Activated naive CD4-positive, alpha-beta T cell treated with anti-CD3 and anti-CD28 coated beads, Interleukin-2, amount 50 U/mL, for 72 hours (primary cell): Measurements from ENCODE around the gene EYS. TPM values are rescaled to one million over a fixed set of nuclear protein-coding genes. Genes with fewer than 3 reads are reported as not detected.

ENCODE experiments used
- ATAC-seq, 2 donors: fragments of 150-1000 bp; cut with Tn5 transposase; 2 replicates each; pipeline ENCODE4 v1.10.0; 2021; ENCODE audit warnings: mild to moderate bottlenecking in 2 of 2, moderate library complexity in 2 of 2
- DNase-seq, 2 donors: peaks; one replicate each; pipeline ENCODE4 v3.0.0; 2021 to 2022; ENCODE audit warnings: low spot score in 2 of 2
- H3K27ac Mint-ChIP-seq, 2 donors: one replicate each; pipeline ENCODE4 v1.8.0; 2022; ENCODE audit warnings: mild to moderate bottlenecking in 2 of 2, mixed read lengths in 2 of 2
- H3K36me3 Mint-ChIP-seq, 2 donors: one replicate each; pipeline ENCODE4 v1.8.0; 2022; ENCODE audit warnings: mixed read lengths in 2 of 2
- H3K9me3 Mint-ChIP-seq, 2 donors: one replicate each; pipeline ENCODE4 v1.8.0; 2022; ENCODE audit warnings: mixed read lengths in 2 of 2
- total RNA-seq, 2 donors: library from RNA; stranded (reverse); gene quantifications; one replicate each; pipeline ENCODE4 v1.2.3, GENCODE V29; 2022

Gene EYS
- total RNA-seq, 2 donors from 2014 or later, result not detected

DNA sequence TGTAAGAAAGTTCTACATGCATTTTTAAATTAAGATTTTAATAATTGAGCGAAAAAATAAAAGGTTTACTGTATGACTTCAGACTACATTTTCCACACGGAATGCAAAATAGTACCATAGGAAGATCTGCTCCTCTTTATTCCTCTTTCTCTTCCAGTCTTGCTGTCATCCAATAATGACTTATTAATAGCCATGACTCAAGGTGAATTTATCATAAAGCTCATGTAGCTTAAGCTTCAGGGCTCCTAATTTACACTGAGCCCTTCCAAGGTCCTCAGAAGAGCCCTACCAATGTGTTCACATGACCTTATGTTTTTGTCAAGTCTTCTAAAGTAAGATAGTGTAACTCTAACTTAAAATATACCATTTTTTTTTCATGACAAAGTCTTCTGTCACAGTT, 1561.4 kb downstream of the EYS start:
- ATAC-seq (no peak), DNase-seq (no peak)
- no peaks in the 10 kb centered on the region for H3K36me3 Mint-ChIP-seq
- H3K9me3 Mint-ChIP-seq, result peaks cover 6 to 12% of the 10 kb centered on the region in 2 donors
- no peak overlapping the region for H3K27ac Mint-ChIP-seq

DNA sequence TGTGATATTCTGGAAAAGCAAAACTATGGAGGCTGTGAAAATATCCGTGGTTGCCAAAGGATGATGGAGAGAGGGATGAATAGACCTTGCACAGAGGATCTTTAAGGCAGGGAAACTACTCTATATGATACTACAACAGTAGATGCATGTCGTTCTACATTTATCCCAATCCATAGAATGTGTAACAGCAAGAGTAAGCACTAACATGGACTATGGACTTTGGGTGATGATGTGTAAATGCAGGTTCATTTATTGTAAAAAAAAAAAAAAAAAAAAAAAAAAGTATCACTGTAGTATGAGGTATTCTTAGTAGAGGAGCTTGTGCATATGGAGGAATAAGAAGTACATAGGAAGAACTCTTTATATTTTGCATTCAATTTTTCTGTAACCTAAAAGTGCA, 1563.9 kb downstream of the EYS start:
- ATAC-seq, result no peak
- H3K27ac Mint-ChIP-seq, result no peak overlapping the region
- DNase-seq, result no peak
- H3K36me3 Mint-ChIP-seq, result no peaks in the 10 kb centered on the region
- H3K9me3 Mint-ChIP-seq, result peaks cover 7 to 10% of the 10 kb centered on the region in 2 donors

DNA sequence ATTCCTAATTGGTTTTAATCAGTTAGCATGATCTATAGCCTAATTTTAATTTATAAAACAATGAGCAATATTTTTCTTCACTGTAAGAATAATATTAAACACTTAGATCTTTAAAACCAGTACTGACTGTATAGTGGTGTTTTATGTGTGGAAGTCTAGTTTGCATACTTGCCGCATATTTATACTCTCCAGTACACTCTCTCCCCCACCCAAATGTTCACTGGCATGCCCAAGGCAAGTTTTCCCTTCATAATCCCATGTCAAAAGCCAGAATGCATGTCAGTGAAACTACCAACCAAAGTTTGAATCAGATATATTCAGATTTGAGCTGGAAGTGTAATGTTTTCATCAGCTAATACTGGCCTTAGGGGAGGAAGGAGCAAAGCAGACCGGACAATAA, 1565.3 kb downstream of the EYS start:
- ATAC-seq (no peak), DNase-seq (no peak)
- Mint-ChIP-seq H3K9me3 (peaks cover 15 to 16% of the 10 kb centered on the region in 2 donors), H3K36me3 (no peaks in the 10 kb centered on the region), H3K27ac (no peak overlapping the region)

DNA sequence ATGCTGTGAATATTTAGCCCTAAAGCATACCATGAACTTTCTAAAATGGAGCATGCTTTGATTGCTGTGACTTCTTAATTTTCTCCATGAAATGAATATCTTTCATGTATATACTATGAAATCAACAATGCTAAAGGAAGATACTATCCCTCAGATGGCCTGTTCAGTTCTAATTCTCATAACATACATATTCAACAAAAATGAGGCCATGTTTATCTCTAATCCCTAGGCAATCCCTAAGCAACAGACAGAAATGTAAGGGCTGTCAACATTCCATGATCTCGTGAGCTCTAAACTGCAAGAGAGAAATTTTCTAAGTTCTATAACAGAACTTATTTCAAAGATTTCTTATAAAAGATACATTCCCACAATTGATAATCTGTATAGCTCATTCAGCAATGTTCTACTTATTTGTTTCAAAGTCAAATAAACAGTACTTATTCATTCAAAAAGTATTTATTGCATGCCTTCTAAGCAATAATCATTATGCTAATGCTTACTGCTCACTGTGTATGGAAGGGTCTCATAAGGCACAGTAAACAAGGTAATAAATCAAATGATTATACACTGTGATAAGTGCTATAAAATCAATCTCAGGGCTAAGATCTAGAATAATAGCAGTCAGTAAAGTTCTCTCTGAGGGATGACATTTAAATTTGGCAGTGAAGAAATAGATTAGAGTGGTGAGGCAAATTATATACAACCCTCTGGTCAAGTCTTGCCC, 1578.6 kb downstream of the EYS start:
- no peak overlapping the region for H3K27ac Mint-ChIP-seq
- no peak for ATAC-seq
- H3K36me3 Mint-ChIP-seq, result no peaks in the 10 kb centered on the region
- H3K9me3 Mint-ChIP-seq, result peaks cover 16 to 18% of the 10 kb centered on the region in 2 donors
- no peak for DNase-seq

DNA sequence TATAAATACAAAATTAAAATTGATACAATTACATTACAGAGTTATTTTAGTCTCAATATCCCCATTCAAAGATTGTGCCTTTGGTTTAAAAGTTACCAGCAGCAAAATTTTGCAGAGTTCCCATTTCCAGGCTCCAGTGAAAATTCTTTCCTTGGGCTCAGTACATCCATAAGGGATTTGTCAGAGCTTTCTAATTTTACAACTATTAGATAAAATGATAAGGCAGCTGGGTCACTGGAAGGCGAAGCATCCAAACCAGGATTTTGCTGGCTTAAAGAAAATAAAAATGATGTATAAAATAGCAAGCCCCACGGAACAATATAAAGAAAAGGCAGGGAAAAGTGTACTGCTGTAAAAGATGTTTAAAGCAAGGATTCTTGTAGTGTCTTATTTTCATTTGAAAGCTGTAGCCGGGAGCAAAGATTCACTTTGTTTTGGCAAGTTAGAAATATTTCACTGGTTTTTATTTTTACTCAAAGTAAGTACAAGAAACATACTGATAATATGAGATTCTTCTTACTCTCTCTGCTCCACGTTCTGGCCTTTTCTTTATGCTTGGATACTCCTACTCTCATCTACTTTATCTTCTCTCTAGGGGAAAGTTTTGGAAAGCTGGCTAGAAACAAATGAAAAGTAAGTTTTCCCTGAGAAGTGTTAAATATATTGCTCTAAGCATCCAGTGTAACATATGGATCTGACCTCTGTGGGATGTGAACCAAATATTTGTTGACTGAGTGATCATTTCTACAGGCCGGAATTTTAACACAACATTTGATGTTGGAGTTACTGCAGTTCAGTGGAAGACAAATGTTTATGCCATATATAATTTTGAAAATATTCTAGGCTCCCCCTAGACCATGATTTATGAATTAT, 1583.0 kb downstream of the EYS start:
- H3K9me3 Mint-ChIP-seq, result peaks cover 13 to 16% of the 10 kb centered on the region in 2 donors
- ATAC-seq (no peak), DNase-seq (no peak)
- H3K27ac Mint-ChIP-seq, result no peak overlapping the region
- H3K36me3 Mint-ChIP-seq, result no peaks in the 10 kb centered on the region

DNA sequence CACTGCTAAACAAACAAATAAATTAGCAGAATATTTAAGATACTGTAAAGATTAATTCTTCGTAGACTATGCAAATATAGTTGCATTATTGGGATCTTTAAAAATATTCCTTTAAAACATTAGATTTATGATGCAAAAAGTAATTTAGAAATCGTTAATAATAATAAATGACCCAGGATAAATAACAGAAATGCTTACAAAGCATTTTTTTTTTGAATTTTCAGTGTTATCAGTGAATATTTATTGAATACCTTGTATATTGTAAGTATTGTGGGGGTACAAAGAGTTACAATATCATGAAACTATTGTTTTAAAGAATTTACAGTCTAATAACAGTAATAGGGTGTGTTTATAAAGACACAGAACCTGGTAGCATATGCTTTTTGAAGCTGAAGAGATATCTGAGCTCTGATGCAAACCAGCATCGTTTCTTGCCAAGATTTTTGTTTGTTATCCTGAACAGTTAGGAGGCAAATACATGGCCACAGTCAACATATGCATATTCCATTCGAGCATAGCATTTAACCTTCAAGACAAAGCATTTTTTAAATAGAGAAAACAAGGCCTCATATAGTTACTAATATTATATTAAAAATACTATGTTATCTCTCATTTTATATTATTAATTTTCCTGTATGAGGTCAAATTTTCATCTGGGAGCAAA, 1584.2 kb downstream of the EYS start:
- H3K27ac Mint-ChIP-seq, result no peak overlapping the region
- peaks cover 13 to 18% of the 10 kb centered on the region in 2 donors for H3K9me3 Mint-ChIP-seq
- no peaks in the 10 kb centered on the region for H3K36me3 Mint-ChIP-seq

DNA sequence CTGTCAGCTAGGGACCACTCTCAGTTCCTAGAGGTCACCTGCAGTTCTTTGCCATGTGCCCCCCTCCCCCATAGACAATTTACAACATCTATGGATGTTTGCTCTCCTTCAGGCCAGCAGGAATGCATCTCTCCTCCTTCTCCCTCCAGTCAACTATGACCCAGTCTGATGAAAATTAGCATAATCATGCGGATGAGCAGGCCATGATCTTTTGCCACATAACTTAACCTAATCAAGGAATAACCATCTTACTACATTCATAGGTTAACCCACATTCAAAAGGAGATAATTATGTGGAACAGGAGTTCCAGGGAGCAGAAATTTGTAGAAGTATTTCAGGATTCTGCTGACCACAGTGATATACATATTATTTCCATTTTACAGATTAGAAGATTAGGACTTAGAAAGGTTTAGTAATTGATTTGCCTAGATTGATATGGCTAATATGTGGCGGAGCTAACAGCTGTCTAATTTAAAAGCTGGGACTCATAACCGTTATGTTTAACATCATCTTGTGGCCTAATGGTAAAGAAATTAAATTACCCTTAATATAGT, 1585.9 kb downstream of the EYS start:
- Mint-ChIP-seq H3K36me3 (no peaks in the 10 kb centered on the region), H3K27ac (no peak overlapping the region), H3K9me3 (peaks cover 14 to 25% of the 10 kb centered on the region in 2 donors)
- no peak for ATAC-seq
- DNase-seq, result no peak

More for the DNA sequence above, 1584.2 kb downstream of the EYS start:
- ATAC-seq (no peak), DNase-seq (no peak)

DNA sequence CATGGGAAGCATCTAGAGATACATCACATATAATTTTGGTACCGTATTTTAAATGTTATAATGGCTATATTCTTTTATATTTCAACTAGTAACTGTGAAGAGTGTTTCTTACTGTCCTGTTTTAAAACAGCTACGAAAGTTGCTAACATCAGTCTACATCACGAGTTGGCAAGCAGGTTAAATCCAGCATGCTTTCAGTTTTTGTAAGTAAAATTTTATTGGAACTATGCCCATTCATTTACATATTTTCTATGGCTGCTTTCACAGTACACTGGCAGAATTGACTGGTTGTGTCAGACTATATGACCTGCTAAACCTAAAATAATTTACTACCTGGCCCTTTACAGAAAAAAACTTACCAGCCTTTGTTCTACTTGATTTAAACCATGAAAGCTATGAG, 1593.3 kb downstream of the EYS start:
- no peaks in the 10 kb centered on the region for H3K36me3 Mint-ChIP-seq
- no peak overlapping the region for H3K27ac Mint-ChIP-seq
- peaks cover 6 to 17% of the 10 kb centered on the region in 2 donors for H3K9me3 Mint-ChIP-seq
- DNase-seq (no peak), ATAC-seq (no peak)

DNA sequence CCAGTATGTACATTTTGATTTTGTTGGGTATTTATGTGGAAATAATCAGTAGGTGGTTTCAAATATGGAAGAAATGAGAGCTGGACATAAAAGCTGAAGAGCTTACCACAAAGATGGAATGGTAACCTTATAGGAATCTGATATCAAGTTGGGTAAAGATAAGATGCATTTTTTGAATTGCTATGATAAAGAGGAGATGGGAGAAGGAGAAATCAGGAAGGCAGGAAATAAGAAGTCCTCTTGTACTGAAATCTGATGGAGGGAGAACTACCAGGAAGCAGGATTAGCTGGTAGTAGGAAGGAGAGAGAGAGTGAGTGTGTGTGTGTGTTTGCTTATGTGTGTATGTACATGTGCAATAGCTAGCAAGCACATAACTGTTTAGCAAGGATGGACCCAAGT, 1603.0 kb downstream of the EYS start:
- Mint-ChIP-seq H3K9me3 (peaks cover 8 to 10% of the 10 kb centered on the region in 2 donors), H3K27ac (no peak overlapping the region), H3K36me3 (no peaks in the 10 kb centered on the region)
- ATAC-seq (no peak), DNase-seq (no peak)

DNA sequence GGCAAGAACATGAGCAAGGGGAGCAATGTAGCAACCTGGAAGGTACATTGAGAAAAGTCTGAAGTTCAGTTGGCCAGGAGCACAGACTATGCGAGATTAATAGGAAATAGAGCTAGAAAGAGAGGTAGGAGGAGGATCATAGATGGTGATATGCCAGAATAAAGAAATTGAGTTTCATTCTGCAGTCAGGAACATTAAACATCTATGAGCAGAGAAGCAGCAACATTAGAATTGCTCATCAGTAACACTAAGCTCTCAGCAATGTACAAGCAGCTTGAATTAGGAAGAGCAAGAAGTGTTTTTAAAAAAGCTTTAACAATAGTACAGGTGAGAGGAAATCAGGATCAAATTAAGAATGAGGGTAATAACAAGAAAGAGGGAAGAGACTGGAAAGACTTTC, 1603.5 kb downstream of the EYS start:
- H3K9me3 Mint-ChIP-seq, result peaks cover 5 to 10% of the 10 kb centered on the region in 2 donors

DNA sequence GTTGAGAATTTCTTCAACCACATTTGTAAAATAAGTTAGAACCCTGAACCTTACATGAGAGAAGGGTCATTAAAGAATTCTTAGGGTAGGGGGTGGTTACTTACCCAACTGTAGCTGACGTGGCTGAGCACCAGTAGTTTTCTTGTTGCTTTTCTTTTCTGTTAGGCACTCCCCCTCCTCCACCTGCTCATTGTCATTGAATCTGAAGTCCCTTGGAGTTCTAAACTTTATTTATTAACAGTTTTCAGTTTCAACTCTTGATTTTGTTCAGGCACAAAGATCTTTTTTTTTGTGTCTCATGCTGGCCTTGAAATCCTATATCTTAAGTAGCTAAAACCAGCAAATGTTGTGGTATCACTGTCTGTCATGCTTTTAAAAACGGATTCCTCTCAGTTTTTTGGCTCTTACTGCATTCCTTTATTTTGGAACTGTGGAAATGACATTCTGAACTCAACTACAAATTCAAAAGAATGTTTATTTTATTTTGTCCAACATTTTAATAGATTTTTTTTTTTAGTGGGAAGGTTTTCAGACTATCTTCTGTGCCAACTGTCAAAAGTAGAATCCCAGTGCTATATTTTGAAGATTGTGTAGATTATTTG, 1606.2 kb downstream of the EYS start:
- Mint-ChIP-seq H3K36me3 (no peaks in the 10 kb centered on the region), H3K9me3 (peaks cover 4 to 8% of the 10 kb centered on the region in 2 donors), H3K27ac (no peak overlapping the region)
- ATAC-seq (no peak), DNase-seq (no peak)

More for the DNA sequence above, 1603.5 kb downstream of the EYS start:
- Mint-ChIP-seq H3K27ac (no peak overlapping the region), H3K36me3 (no peaks in the 10 kb centered on the region)
- ATAC-seq (no peak), DNase-seq (no peak)

DNA sequence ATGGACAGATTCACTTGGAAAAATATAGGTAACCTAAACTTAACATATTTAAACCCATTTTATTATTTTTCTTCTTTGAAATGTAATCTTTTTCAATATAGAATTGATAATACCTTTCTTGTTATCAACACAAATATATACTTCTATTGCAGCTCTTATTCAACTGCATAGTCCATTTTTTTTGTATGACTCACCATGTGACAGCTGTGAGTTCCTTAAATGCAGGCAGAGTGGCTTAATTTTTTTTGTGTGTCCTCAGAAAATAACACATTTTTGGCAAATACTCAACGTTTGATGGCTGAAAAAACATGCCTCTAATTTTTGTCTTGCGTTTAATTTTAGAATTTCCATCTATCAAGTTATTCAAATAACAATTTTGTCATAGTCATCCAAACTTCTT, 1616.7 kb downstream of the EYS start:
- no peak overlapping the region for H3K27ac Mint-ChIP-seq
- peaks cover 20 to 25% of the 10 kb centered on the region in 2 donors for H3K9me3 Mint-ChIP-seq
- no peak for DNase-seq
- no peak for ATAC-seq
- peaks cover 0 to 4% of the 10 kb centered on the region in 2 donors for H3K36me3 Mint-ChIP-seq

DNA sequence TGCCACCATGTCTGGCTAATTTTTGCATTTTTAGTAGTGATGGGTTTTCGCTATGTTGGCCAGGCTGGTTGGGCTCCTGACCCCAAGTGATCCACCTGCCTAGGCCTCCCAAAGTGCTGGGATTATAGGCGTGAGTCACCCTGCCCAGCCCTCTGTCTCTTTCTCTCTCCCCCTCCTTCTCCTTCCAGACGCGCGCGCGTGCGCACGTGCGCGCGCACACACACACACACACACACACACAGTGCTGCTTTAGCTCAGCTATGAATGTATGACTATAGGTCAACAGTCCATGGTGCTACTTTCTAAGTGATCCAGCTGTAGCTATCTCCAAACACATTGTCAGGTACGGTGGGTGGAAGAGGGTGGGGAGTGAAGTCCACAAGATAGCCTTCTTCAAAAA, 1621.9 kb downstream of the EYS start:
- ATAC-seq (no peak), DNase-seq (no peak)
- Mint-ChIP-seq H3K27ac (no peak overlapping the region), H3K36me3 (no peaks in the 10 kb centered on the region), H3K9me3 (peaks cover 10 to 17% of the 10 kb centered on the region in 2 donors)

DNA sequence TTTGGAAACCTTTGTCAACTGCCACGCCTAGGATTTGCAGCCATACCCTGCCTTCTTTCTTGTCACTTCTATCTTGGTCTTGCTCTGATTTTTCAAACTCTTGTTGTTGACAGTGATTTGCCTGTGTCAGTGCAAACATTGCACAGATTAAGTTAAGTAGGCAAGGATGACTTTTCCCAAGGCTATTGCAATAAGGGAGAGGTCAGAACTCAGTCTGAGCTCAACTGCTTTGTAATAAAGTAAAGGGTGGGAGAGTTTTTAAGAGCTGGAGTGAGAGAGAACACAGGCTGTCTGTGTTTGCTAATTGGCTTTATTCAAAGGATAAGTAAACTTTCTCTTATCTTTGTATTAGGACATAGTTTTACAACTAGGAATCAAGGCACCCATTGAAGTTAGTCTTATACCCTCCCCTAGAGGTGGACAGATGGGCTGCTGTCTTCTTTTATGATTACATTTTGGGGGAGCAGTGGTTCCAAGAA, 1622.8 kb downstream of the EYS start:
- Mint-ChIP-seq H3K27ac (no peak overlapping the region), H3K9me3 (peaks cover 9 to 12% of the 10 kb centered on the region in 2 donors), H3K36me3 (no peaks in the 10 kb centered on the region)
- DNase-seq (no peak), ATAC-seq (no peak)

DNA sequence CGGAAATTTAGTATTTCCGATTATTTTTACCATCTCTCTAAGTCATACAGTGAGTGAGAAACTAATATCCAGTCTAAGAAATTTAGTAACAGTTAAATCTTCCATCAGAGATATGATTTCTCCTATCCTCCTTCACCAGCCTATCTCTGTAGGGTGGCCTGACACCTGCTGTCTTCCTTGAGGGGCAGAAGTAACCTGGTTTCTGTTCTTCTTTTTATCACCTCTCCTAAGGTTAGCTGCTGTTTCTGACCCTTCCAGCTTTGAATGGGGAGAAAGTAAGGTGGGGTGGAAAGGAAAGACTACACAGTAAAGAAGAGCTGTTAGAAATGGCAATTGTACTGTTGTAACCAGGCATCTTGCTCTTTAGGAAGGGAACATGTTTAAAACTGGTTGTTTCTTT, 1623.8 kb downstream of the EYS start:
- H3K9me3 Mint-ChIP-seq, result peaks cover 9 to 12% of the 10 kb centered on the region in 2 donors
- no peaks in the 10 kb centered on the region for H3K36me3 Mint-ChIP-seq
- DNase-seq, result no peak
- ATAC-seq, result no peak
- H3K27ac Mint-ChIP-seq, result no peak overlapping the region

DNA sequence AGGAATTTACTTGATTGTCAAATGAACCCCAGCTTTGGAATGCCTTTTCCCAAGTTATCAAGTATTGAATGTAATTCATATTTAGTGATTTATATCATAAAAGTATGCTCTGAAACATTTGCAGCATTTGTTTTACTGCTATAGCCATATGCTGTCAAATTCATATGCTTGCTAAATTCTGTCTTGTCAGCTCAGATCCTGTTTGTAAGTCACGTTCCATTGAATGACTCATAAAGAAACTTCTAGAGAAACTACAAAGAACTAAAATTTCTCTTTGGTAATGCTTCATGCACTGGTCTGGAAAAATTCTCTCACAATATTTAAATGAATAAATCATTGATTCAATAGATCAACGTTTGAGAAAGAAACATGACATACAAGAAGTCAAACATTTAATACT, 1625.6 kb downstream of the EYS start:
- Mint-ChIP-seq H3K36me3 (no peaks in the 10 kb centered on the region), H3K27ac (no peak overlapping the region), H3K9me3 (peaks cover 9 to 12% of the 10 kb centered on the region in 2 donors)
- DNase-seq (no peak), ATAC-seq (no peak)
